ENCODE measurements around the gene KPTN.

KPTN gene

GRCh38 chr19:47503130-47503825 is 19.3 kb upstream of the KPTN start:
- no peak for DNase-seq (ENCODE audit: low read depth)
- TF ChIP-seq CTCF (IDR thresholded peaks at IDR 0.05; ENCODE audit: insufficient read depth, low read depth, low read length, missing control alignments) = no peak
- no peak overlapping the region for H3K4me3 ChIP-seq (ENCODE audit: low read depth, low read length)

- H3K4me3 ChIP-seq (ENCODE audit: low read depth, low read length) = no peak overlapping the region
- TF ChIP-seq CTCF (IDR thresholded peaks at IDR 0.05; ENCODE audit: insufficient read depth, low read depth, low read length, missing control alignments) = no peak
- DNase-seq (ENCODE audit: low read depth) = no peak
These were observed 16.1 kb upstream of the KPTN start for GRCh38 chr19:47499863-47500830.

GRCh38 chr19:47499371-47499770 is 15.4 kb upstream of the KPTN start:
- H3K4me3 ChIP-seq (ENCODE audit: low read depth, low read length) = no peak overlapping the region
- TF ChIP-seq CTCF (IDR thresholded peaks at IDR 0.05; ENCODE audit: insufficient read depth, low read depth, low read length, missing control alignments) = no peak
- no peak for DNase-seq (ENCODE audit: low read depth)

- TF ChIP-seq CTCF (IDR thresholded peaks at IDR 0.05; ENCODE audit: insufficient read depth, low read depth, low read length, missing control alignments) = no peak
- DNase-seq (ENCODE audit: low read depth) = no peak
- H3K4me3 ChIP-seq (ENCODE audit: low read depth, low read length) = no peak overlapping the region
These were observed 14.5 kb upstream of the KPTN start for GRCh38 chr19:47498561-47498960.

- no peak for TF ChIP-seq CTCF (IDR thresholded peaks at IDR 0.05; ENCODE audit: insufficient read depth, low read depth, low read length, missing control alignments)
- no peak overlapping the region for H3K4me3 ChIP-seq (ENCODE audit: low read depth, low read length)
- no peak for DNase-seq (ENCODE audit: low read depth)
These were observed 14.0 kb upstream of the KPTN start for GRCh38 chr19:47497821-47498520.

GRCh38 chr19:47497050-47497766 is 13.2 kb upstream of the KPTN start:
- no peak overlapping the region for H3K4me3 ChIP-seq (ENCODE audit: low read depth, low read length)
- no peak for TF ChIP-seq CTCF (IDR thresholded peaks at IDR 0.05; ENCODE audit: insufficient read depth, low read depth, low read length, missing control alignments)
- no peak for DNase-seq (ENCODE audit: low read depth)
